Chondrocyte (in vitro differentiated cells): ENCODE data around the gene PARD3B. TPM values are rescaled to one million over a fixed set of nuclear protein-coding genes. Genes with fewer than 3 reads are reported as not detected.

Source experiments
- DNase-seq: peaks from one replicate; pipeline ENCODE4 v3.0.0; 2021; ENCODE audit warnings: mixed read lengths, low spot score
- H3K27ac Mint-ChIP-seq: one replicate; pipeline ENCODE4 v1.8.0; 2021; ENCODE audit warnings: mild to moderate bottlenecking, moderate library complexity, mixed read lengths; ENCODE audit not compliant: unreplicated experiment
- H3K27me3 Mint-ChIP-seq: 2 replicates; pipeline ENCODE4 v1.8.0; 2021; ENCODE audit warnings: low read depth, mixed read lengths
- H3K36me3 Mint-ChIP-seq: 2 replicates; pipeline ENCODE4 v1.8.0; 2021; ENCODE audit warnings: low read depth, mixed read lengths
- H3K4me1 Mint-ChIP-seq: 2 replicates; pipeline ENCODE4 v1.8.0; 2021; ENCODE audit warnings: low read depth, mild to moderate bottlenecking, mixed read lengths
- H3K4me3 Mint-ChIP-seq: one replicate; pipeline ENCODE4 v1.8.0; 2021; ENCODE audit warnings: mild to moderate bottlenecking, moderate library complexity, mixed read lengths; ENCODE audit not compliant: unreplicated experiment
- H3K9me3 Mint-ChIP-seq: 2 replicates; pipeline ENCODE4 v1.8.0; 2021; ENCODE audit warnings: low read depth, mixed read lengths
- total RNA-seq: library from RNA; stranded (reverse); gene quantifications from 3 replicates; pipeline ENCODE4 v1.2.1, GENCODE V29; 2021
- TF ChIP-seq, protein P1 (sequence below): fragments of 200-600 bp; sonication (generic); IDR thresholded peaks from 2 replicates; pipeline ENCODE4 v1.5.0; 2021; ENCODE audit warnings: antibody characterized with exemption, mild to moderate bottlenecking, moderate library complexity

The PARD3B gene
- total RNA-seq, 1 donor from 2014 or later: 24.9 TPM

DNA sequence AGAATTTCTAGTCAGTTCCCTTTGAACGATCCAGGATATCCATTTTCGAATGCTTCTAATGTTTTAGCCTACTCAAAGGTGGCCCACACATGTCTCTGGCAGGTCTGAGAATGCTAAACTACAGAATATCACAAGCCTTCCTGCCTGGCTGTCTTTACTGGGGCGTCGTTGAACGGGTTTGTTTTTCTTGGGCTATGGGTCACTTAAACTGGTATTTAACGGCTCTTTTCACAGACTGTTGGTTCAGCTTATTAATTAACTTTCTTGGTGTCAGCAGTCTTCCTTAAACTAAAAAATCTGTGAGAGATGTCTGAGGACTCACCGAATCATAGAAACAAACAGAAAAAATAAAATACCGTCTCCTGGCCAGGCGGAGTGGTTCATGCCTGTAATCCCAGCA, 573.9 kb downstream of the PARD3B start:
- H3K9me3 Mint-ChIP-seq: no peaks in the 10 kb centered on the region
- no peaks in the 10 kb centered on the region for H3K4me1 Mint-ChIP-seq
- TF ChIP-seq, protein P1, sequence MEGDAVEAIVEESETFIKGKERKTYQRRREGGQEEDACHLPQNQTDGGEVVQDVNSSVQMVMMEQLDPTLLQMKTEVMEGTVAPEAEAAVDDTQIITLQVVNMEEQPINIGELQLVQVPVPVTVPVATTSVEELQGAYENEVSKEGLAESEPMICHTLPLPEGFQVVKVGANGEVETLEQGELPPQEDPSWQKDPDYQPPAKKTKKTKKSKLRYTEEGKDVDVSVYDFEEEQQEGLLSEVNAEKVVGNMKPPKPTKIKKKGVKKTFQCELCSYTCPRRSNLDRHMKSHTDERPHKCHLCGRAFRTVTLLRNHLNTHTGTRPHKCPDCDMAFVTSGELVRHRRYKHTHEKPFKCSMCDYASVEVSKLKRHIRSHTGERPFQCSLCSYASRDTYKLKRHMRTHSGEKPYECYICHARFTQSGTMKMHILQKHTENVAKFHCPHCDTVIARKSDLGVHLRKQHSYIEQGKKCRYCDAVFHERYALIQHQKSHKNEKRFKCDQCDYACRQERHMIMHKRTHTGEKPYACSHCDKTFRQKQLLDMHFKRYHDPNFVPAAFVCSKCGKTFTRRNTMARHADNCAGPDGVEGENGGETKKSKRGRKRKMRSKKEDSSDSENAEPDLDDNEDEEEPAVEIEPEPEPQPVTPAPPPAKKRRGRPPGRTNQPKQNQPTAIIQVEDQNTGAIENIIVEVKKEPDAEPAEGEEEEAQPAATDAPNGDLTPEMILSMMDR: no peak
- H3K27me3 Mint-ChIP-seq: no peaks in the 10 kb centered on the region
- no peak overlapping the region for H3K27ac Mint-ChIP-seq
- peaks cover 18% of the 10 kb centered on the region for H3K36me3 Mint-ChIP-seq
- H3K4me3 Mint-ChIP-seq: no peak overlapping the region
- no peak for DNase-seq

DNA sequence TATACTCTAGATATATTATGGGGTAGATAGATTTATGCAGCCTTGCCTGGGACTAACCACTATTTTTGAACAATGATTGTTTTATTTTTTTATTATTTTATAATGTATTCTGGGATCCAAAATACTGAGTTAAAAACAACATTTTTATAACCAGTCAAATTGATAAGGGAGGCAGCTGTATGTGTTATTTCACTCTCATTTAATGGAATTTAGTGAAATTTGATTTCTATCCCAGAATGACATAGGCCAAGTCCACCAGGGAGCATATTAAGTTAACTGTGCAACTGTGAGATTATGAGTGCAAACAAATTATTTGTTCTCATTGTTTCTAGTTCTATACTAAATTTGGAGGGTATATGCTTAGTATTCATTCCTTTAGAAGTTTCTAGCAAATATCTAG, 583.5 kb downstream of the PARD3B start:
- peaks cover 5% of the 10 kb centered on the region for H3K36me3 Mint-ChIP-seq
- no peak overlapping the region for H3K27ac Mint-ChIP-seq
- no peak overlapping the region for H3K4me3 Mint-ChIP-seq
- TF ChIP-seq, protein P1: no peak
- no peaks in the 10 kb centered on the region for H3K27me3 Mint-ChIP-seq
- H3K9me3 Mint-ChIP-seq: no peaks in the 10 kb centered on the region
- DNase-seq: no peak
- peaks cover 32% of the 10 kb centered on the region for H3K4me1 Mint-ChIP-seq

DNA sequence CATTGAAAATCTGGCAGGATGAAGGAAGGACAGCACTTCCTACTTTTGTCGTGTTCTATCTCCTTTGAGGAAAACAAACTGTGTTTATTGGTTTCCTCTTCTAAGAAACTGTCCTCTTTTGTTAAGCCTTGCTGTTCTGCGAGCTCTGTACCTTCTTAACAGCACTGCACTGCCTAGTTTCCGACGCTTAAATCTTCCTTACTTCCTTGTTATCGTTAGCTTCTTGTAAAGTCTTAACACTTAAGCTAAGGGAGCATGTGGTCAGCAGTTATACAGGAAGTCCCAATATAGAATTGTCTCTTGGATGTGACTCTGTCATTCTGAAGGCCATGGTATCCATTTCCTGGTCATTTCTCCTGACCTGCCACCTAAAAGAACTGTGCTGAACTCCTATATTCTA, 584.3 kb downstream of the PARD3B start:
- Mint-ChIP-seq H3K27ac (peak overlapping the region; percentile 69), H3K36me3 (peaks cover 5% of the 10 kb centered on the region), H3K4me1 (peaks cover 32% of the 10 kb centered on the region), H3K4me3 (no peak overlapping the region), H3K27me3 (no peaks in the 10 kb centered on the region), H3K9me3 (no peaks in the 10 kb centered on the region)
- TF ChIP-seq, protein P1: no peak
- DNase-seq: no peak

DNA sequence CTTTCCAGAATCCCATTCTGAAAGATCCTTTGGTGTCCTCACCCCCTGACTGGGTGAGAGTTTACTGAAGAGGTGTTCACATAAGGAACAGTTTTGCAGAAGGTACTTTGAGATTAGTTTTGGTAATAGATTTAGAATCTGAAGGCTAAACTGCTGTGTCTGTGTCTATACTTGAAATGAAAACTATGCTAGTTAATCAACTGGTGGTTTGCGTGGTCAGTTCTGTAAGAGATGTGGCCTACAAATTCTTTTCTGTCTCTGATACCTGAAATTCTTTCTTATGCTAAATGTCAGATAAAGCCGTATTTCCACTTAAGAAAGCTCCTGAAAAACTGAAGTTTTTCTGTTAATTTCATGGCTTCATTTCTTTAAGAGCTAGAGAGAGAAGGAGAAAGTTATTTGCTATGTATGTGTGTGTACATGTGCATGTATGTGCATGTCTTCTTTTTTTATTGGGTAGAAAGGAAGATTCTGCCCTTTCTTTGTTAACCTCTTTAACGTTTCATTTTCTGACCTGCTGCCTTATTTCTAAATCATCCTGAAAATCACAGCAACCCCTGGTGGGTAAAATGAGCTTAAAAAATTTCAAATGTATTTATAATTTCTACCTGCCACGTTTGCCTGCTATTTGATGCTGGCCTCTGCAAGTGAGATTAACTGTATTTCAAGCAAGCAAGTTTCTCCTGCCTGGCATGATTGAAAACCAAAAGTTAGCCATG, 585.0 kb downstream of the PARD3B start:
- no peaks in the 10 kb centered on the region for H3K9me3 Mint-ChIP-seq

DNA sequence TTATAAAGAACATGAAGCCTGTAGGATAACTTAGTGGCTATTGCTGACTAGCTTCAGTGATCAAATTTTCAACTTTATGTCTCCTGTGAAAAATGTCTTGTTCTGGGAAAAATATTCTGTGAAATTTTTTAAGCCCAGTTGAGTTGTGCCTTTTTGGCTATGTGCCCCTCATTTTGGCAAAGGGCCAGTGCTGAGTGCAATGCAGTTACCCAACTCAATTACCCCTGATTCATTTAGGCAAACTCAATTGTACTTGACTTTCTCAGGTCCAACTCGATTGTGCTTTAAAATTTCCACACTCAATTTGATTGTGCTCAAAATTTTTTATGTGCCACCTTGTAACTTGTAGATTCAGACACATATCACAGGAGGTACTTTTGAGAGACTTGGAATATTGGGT, 588.3 kb downstream of the PARD3B start:
- DNase-seq: no peak
- H3K36me3 Mint-ChIP-seq: peaks cover 7% of the 10 kb centered on the region
- TF ChIP-seq, protein P1: no peak
- H3K4me1 Mint-ChIP-seq: peaks cover 20% of the 10 kb centered on the region
- no peaks in the 10 kb centered on the region for H3K27me3 Mint-ChIP-seq
- H3K4me3 Mint-ChIP-seq: no peak overlapping the region
- H3K9me3 Mint-ChIP-seq: no peaks in the 10 kb centered on the region
- H3K27ac Mint-ChIP-seq: no peak overlapping the region

More for the DNA sequence above, 585.0 kb downstream of the PARD3B start:
- Mint-ChIP-seq H3K27me3 (no peaks in the 10 kb centered on the region), H3K27ac (no peak overlapping the region), H3K4me1 (peaks cover 32% of the 10 kb centered on the region), H3K36me3 (peaks cover 8% of the 10 kb centered on the region), H3K4me3 (no peak overlapping the region)
- TF ChIP-seq, protein P1: peak; percentile 52
- DNase-seq: no peak
